ENCODE measurements around the gene JDP2. TPM values are rescaled to one million over a fixed set of nuclear protein-coding genes. Genes with fewer than 3 reads are reported as not detected.

The JDP2 gene
- total RNA-seq, 1 donor from 2014 or later: 44.4 TPM

GRCh38 chr14:75495399-75495798 lies 67.6 kb downstream of the JDP2 start:
- TF ChIP-seq CTCF (IDR thresholded peaks at IDR 0.05; ENCODE audit: unreplicated experiment): no peak
- Mint-ChIP-seq H3K27ac (no peak overlapping the region), H3K4me1 (peaks cover 4% of the 10 kb centered on the region), H3K36me3 (no peaks in the 10 kb centered on the region), H3K27me3 (ENCODE audit: low read depth) (no peaks in the 10 kb centered on the region), H3K4me3 (no peak overlapping the region), H3K9me3 (no peaks in the 10 kb centered on the region)
- DNase-seq (ENCODE audit: low spot score in 2 of 2, unreplicated experiment in 2 of 2): no peak

GRCh38 chr14:75495882-75496281 lies 68.1 kb downstream of the JDP2 start:
- no peak for DNase-seq (ENCODE audit: low spot score in 2 of 2, unreplicated experiment in 2 of 2)

GRCh38 chr14:75496755-75497154 lies 68.9 kb downstream of the JDP2 start:
- Mint-ChIP-seq H3K4me1 (peaks cover 4% of the 10 kb centered on the region), H3K36me3 (no peaks in the 10 kb centered on the region)
- no peak for TF ChIP-seq CTCF (IDR thresholded peaks at IDR 0.05; ENCODE audit: unreplicated experiment)

More at GRCh38 chr14:75495882-75496281, 68.1 kb downstream of the JDP2 start:
- H3K4me3 Mint-ChIP-seq: no peak overlapping the region
- H3K9me3 Mint-ChIP-seq: no peaks in the 10 kb centered on the region
- peaks cover 4% of the 10 kb centered on the region for H3K4me1 Mint-ChIP-seq
- no peak overlapping the region for H3K27ac Mint-ChIP-seq
- no peak for TF ChIP-seq CTCF (IDR thresholded peaks at IDR 0.05; ENCODE audit: unreplicated experiment)
- no peaks in the 10 kb centered on the region for H3K36me3 Mint-ChIP-seq
- no peaks in the 10 kb centered on the region for H3K27me3 Mint-ChIP-seq (ENCODE audit: low read depth)

GRCh38 chr14:75497191-75497590 lies 69.4 kb downstream of the JDP2 start:
- Mint-ChIP-seq H3K9me3 (no peaks in the 10 kb centered on the region), H3K4me1 (peaks cover 4% of the 10 kb centered on the region), H3K27me3 (ENCODE audit: low read depth) (no peaks in the 10 kb centered on the region), H3K36me3 (no peaks in the 10 kb centered on the region), H3K27ac (no peak overlapping the region), H3K4me3 (no peak overlapping the region)
- no peak for TF ChIP-seq CTCF (IDR thresholded peaks at IDR 0.05; ENCODE audit: unreplicated experiment)
- DNase-seq (ENCODE audit: low spot score in 2 of 2, unreplicated experiment in 2 of 2): no peak

More at GRCh38 chr14:75496755-75497154, 68.9 kb downstream of the JDP2 start:
- no peak overlapping the region for H3K4me3 Mint-ChIP-seq
- H3K9me3 Mint-ChIP-seq: no peaks in the 10 kb centered on the region
- no peaks in the 10 kb centered on the region for H3K27me3 Mint-ChIP-seq (ENCODE audit: low read depth)
- DNase-seq (ENCODE audit: low spot score in 2 of 2, unreplicated experiment in 2 of 2): no peak
- no peak overlapping the region for H3K27ac Mint-ChIP-seq

- Mint-ChIP-seq H3K27me3 (ENCODE audit: low read depth) (no peaks in the 10 kb centered on the region), H3K27ac (no peak overlapping the region), H3K4me3 (no peak overlapping the region), H3K9me3 (no peaks in the 10 kb centered on the region), H3K36me3 (no peaks in the 10 kb centered on the region), H3K4me1 (peaks cover 4% of the 10 kb centered on the region)
- no peak for TF ChIP-seq CTCF (IDR thresholded peaks at IDR 0.05; ENCODE audit: unreplicated experiment)
- DNase-seq (ENCODE audit: low spot score in 2 of 2, unreplicated experiment in 2 of 2): no peak
Observed at GRCh38 chr14:75497701-75498100, 69.9 kb downstream of the JDP2 start.

All from mesothelial cell of epicardium (in vitro differentiated cells).